GM18520 (cell line): Measurements from ENCODE around the gene TRUB2.
"Not testable (repeated sequence)": the region's sequence is repeated elsewhere in the genome, so short reads cannot be mapped to it uniquely, and the experiment has no call there.

Experiments
- ATAC-seq: cut with Tn5 transposase; IDR thresholded peaks from one replicate; pipeline ENCODE4 v1.9.1; 2021; ENCODE audit not compliant: unreplicated experiment

The TRUB2 gene

GRCh38 chr9:128304136-128304970 lies 17.9 kb downstream of the TRUB2 start:
- no peak for ATAC-seq

DNA sequence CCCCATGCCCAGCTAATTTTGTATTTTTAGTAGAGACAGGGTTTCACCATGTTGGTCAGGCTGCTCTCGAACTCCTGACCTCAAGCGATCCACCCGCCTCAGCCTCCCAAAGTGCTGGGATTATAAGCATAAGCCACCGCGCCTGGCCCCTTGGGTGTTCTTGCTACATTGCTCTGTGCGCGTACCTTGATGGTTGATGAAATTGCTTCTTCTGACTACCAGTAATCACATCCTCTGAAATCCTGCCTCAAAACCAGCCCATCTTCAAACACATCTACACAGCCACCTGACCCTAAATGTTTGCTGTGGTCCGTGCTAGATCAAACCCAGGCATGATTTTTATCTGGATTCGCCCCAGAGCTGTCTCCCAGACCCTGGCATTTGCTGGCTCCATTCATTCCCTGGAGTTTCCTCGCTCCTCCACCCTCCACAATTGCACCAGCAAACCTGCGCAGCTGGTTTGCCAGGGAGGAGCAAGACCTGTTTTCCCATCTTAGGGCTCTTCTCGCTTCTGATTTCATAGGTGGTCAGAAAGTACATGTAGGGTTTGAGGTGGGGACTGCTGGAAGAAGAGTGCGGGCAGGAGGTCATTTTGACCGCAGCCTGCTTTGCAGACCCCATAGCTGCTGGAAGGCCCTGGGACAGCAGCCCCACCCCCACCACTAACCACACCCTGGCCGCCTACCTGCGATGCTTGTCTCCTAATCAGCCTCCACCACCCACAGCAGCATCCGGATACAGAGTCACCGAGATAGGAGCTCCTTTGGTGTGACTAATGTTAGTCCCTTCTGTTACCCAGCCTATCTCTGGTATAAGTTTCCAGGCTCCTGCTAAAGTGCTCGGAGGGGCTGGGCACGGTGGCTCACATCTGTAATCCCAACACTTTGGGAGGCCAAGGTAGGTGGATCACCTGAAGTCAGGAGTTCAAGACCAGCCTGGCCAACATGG lies 23.4 kb downstream of the TRUB2 start:
- ATAC-seq, result no peak

DNA sequence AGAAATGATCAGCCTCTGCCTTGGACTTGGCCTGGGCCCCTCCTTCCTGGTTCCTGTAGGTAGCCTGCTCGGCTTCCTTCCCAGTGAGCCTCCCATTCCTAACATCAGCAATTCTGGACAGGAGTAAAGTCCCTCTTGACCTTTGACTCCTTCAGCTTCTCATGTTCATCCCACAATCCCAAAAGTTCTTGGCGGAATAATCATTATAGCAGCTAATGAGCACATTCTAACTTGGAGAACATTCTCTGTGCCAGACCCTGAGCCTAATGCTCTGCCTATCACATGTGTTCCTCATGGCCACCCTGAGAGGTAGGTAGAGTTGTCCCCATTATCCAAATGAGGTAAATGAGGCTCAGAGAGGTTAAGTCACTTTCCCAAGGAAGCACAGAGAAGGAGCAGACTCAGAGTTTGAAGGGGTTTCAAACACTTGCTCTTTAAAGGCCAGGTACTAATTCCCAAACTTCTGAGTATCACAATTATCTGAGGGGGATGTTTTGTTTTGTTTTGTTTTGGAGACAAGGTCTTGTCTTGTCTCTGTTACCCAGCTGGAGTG lies 24.9 kb downstream of the TRUB2 start:
- ATAC-seq, result no peak

- ATAC-seq, result no peak
Observed at GRCh38 chr9:128296340-128297220, 25.7 kb downstream of the TRUB2 start.

DNA sequence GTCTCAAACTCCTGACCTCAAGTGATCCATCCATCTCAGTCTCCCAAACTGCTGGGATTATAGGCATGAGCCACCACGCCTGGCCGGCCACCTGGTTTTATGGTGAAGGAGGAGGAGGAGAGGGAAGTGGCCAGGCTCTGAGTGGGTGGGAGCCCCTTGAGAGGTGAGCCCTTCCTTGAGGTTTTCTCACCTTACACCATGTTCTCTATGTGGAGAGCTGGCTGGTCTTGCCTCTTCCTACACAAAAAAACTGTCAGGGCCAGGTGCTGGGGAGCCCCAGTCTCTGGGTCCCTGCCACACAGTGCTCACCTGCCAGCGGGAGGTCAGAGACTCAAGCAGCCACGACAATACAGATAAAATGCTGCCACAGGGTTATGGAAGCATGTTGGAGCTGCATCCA lies 28.1 kb downstream of the TRUB2 start:
- no peak for ATAC-seq

DNA sequence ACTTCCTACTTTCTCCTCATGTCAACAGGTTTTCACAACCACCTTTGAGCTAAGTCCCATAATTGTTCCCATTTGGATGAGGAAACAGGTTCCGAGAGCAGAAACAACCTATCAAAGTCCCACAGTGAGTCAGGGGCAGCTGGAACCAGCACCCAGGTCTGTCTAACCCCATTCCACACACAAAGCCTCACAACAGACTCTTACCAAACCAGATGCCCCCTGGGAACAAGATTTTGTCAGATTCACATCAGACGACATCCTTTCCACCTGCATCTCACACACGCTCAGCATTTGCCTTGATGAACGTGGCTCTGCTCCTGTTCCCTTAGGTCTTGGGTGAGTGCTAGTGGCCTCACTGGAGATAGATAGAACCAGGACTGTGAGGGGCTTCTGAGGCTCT lies 29.2 kb downstream of the TRUB2 start:
- ATAC-seq, result no peak

DNA sequence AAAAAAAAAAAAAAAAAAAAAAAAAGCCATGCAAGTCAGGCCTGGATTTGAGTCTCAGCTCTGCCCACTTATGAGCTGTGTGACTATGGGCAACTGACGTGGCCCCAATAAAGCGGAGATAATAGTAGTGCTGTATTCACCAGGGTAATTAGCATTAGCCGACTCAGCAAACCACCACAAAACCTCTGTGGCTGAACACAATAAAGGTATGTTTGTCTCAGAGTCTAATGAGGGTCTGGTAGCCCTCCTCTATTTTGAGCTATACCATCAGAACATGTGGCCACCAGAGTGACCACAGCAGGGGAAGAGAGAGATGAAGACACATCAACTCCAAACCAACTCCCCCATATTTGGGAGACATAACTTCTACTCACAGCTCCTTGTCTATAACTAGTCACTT lies 30.2 kb downstream of the TRUB2 start:
- no peak for ATAC-seq

- ATAC-seq, result no peak
Observed at GRCh38 chr9:128288273-128289004, 33.8 kb downstream of the TRUB2 start.

- no peak for ATAC-seq
Observed at GRCh38 chr9:128286440-128286839, 35.8 kb downstream of the TRUB2 start.

DNA sequence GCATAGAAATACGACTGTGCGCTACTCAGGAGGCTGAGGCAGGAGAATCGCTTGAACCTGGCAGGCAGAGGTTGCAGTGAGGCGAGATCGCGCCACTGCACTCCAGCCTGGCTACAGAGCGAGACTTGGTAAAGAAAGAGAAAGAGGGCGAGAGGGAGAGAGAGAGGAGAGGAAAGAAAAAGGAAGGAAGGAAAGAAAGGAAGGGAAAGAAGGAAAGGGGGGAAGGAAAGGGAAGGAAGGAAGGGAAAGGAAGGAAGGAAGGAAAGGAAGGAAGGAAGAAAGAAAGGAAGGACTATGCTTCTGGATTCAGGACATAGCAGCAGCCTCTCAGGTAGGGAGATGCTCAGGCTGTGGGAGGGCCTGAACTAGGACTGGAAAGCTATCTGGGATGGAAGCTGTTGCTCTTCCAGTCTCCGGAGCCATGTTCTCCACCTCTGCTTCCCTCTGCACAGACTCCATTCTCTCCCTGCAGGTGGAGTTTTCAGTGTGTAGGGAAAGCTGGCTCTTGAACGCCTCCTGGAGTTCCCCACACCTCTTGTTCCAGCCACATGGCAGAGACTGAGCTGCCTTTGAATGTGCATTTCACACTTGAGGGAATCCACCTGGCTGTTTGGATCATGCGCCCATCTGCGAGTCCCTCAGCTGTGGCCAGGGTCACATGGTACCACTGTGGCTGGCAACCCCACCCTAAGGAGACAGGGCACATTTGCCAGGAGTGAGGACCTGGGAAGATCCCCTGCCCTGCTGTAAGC lies 37.0 kb downstream of the TRUB2 start:
- no peak for ATAC-seq

DNA sequence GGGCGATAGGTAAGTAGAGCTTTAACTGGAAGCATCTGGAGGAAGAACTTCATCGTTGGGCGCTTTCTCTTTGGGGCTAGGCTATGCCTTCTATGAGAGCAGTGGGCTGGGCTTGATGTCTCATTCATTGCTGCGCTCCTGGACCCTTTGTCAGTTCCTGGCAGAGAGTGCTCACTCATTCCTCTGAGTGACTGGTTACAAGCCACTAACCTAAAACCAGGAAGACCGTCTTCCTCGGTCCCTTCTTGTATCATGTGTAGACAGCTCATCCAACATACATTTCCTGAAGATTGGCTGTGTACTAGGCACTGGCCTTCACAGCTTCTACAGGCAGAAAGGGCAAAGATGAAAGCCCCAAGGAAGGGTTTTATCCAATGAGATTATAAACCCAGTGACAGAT lies 39.7 kb downstream of the TRUB2 start:
- no peak for ATAC-seq

DNA sequence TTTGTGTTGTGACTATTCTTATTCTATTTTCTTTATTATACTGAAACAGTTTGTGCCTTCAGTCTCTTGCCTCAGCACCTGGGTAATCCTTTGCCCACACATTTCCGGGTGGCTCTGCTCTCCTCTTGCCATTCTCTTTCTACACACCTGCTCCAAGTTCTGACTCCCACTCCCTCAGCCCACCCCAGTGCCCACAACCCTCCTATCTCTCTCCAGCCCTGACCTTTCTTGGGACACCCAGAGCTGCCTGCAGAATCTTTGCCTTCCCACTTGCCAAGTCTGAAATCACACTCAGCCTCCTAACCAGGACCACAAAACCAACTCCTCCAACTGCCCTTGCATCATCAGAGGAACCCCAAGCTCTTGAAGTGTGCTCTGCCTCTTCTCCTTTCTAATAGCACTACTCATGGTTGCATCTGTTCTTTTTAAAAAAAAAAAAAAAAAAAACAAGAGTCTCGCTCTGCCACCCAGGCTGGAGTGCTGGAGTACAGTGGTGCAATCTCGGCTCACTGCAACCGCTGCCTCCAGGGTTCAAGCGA lies 42.1 kb downstream of the TRUB2 start:
- ATAC-seq, result no peak

DNA sequence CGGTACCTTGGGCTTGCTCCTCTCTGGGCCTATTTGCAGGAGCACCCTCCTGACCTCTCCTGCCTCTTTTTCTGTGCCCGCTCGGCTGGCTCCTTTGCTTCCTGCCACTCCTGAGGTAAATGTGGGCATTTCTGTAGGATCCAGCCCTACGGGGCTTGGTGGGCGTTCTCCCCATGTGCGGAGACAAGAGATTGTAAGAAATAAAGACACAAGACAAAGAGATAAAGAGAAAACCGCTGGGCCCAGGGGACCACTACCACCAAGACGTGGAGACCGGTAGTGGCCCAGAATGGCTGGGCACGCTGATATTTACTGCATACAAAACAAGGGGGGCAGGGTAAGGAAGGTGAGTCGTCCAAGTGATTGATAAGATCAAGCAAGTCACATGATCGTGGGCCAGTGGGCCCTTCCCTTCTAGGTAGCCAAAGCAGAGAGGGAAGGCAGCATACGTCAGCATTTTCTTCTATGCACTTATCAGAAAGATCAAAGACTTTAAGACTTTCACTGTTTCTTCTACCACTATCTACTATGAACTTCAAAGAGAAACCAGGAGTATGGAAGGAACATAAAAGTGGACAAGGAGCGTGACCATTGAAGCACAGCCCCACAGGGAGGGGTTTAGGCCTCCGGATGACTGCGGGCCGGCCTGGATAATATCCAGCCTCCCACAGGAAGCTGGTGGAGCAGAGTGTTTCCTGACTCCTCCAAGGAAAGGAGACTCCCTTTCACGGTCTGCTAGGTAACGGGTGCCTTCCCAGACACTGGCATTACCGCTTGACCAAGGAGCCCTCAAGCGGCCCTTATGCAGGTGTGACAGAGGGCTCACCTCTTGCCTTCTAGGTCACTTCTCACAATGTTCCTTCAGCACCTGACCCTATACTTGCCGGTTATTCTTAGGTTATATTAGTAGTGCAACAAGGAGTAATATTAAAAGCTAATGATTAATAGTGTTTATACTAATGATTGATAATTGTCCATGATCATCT lies 42.9 kb downstream of the TRUB2 start:
- not testable (repeated sequence) for ATAC-seq

DNA sequence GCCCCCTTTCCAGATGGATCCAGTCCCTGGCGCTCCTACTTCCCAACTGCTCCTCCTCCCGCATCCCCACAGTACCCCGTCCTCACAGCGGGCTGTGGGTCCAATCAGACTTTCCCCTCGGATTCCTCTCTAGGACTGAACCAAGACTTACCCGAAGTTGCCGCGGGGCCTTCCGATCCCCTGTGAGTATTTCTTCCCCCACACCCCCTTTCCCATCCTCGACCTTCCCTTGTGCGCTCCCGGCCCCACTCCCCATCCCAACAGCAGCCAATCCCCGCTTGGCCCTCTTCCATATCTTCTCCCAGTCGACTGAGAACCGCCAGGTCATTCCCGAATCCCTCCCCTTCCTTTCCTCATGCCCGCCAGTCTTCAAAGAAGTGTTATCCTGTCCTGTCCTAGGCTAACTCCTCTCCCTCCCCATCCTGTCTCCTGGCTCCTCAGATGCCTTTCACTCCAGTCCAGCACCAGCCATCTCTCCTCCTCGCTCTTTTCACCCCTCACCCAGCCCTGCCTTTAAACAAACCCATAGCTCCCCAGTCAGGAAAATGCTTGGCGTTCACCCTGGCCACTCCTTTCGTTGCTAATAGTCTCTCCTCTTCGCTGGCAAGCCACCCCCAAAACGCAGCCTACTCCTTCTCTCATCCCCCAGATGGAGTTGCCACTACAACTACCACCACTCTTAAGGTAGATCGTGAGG lies 45.5 kb downstream of the TRUB2 start:
- ATAC-seq, result no peak

- ATAC-seq, result peak; percentile 93
Observed at GRCh38 chr9:128276008-128276573, 46.2 kb downstream of the TRUB2 start, which contains the start of gene SWI5. TSS of gene SWI5 (plus strand) at chr9:128276276.

GRCh38 chr9:128275198-128276007 lies 46.8 kb downstream of the TRUB2 start, which contains the start of gene GOLGA2:
TSS of gene GOLGA2 (minus strand) at chr9:128276007. CDS start at chr9:128275976, 31 bp downstream.
- no peak for ATAC-seq
